GM18508 (cell line): ENCODE results near the gene ME2.
"Not testable (repeated sequence)": the region's sequence is repeated elsewhere in the genome, so short reads cannot be mapped to it uniquely, and the experiment has no call there.

ENCODE experiments used
- ATAC-seq: cut with Tn5 transposase; IDR thresholded peaks from one replicate; pipeline ENCODE4 v1.9.1; 2021; ENCODE audit warnings: moderate number of reproducible peaks; ENCODE audit not compliant: insufficient read depth, unreplicated experiment

The ME2 gene

DNA sequence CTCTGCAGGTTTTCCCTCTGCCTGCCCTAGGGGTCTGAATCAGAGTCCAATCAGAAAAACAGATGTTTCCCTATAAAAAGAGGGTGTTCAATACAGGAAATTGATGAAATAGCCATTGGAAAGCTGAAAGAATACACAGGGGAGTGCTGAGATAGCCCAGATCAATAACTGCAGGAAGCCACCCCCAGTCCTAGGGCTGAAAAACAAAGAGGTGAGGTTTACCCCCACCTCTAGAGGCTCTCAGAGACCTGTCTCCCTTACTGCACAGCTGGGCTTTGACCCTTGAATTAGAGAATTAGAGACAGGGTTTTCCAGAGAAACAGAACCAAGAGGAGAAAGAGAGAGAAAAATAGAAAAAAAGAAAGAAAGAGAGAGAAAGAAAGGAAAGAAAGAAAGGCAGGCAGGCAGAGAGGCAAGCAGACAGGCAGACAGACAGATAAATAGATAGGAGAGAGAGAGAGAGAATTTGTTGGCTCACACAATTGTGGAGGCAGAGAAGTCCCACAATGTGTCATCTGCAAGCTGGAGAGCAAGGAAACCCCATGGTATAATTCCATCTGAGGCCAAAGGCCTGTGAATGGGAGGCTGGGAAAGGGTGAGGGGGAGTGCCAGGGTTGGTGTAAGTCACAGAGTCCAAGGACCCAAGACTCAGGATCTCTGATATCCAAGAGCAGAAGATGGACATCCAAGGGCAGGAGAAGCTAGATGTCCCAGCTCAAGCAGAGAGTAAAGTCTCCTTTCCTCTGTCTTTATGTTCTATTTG, 18.9 kb upstream of the ME2 start:
- ATAC-seq: no peak

DNA sequence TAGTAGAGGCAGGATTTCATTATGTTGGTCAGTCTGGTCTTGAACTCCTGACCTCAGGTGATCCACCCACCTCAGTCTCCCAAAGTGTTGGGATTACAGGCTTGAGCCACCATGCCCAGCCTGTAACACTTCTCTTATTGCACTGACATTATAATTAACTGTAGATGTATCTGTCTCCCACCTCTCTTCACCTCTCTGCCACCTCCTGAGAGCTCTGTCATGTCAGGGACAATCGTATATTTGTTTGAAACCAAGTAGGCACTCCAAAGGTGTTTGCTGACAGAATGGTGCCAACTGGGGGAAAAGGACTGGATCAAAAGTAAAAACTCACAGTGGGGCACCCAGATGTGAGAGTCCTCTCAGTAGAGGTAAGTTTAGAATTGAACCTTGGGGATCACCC, 17.3 kb upstream of the ME2 start:
- ATAC-seq: no peak

DNA sequence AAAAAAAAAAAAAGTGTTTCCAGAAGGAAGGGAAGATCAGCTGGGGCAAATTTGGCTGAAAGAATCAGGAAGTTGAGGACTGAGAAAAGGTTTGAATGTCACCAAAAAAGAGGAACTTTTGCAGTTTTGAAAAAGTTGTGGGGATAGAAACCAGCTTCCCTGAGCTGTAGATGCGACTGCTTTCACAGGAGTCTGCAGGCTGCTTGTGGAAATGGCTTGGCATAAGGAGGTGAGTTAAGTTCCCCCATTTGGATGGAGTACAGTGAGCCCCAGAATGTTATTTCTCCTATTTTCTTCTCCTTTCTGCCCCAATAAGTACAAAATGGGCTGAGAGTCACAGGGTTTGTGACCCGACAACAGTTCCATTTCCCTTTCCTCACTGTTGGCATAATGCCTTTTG, 16.5 kb upstream of the ME2 start:
- no peak for ATAC-seq

DNA sequence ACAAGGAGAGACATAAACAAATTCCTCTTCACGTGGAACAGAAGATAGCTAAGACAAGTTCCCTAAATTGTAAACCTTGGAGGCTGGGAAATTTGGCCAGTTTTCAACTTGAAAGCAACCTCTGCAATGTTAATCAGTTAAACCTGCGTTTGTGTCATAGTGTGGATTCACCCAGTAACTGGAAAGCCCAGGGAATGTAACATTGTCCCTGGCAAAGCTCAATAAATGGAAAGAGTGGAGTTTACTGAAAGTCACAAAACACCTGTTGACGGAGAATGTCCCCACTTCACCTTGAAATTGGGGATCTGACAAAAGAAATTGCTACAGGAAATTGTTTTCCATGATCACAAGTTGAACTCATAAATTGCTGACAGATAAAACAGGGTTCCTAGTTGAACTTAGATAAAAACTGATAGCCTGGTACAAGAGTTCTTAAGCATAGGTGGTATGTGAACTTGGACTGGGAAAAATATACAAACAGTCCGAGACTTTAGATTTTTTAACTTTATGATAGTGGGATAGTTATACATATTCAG, 15.0 kb upstream of the ME2 start:
- ATAC-seq: no peak

DNA sequence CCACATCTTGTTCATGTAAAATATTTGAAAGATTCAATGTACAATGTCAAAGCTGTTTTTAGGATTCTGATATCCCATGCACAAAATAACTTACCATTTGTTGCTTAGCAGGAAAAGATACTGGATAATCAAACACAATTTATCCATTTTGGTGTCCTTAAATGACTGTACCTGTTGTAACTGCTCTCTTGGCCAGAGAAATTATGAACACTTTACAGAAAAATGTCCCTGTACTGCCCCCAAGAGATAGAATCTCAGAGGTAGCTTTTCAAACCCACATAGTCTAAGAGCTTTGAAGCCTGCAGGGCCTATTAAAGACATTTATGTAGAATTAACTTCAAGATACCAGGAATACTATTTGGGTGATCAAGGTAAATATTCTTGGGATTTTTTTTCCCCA, 12.2 kb upstream of the ME2 start:
- no peak for ATAC-seq

DNA sequence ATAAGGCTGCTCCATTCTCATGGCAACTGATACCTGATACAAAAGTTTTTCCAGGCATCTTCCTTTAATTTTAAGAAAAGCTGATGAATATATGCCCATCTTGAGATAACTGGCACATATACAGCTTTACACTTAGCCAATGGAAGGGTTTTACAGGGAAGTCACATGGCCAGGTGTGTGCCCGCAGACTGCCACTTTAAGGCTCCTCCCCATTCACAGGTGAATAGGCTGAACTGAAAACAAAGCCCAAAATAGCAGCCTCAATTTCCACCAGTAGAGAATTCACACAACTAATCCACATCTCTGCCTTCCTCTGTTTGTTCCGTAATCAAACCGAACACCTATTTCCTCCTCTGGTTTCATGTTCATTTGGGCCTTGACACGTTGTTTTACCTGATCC, 9.8 kb upstream of the ME2 start:
- no peak for ATAC-seq

DNA sequence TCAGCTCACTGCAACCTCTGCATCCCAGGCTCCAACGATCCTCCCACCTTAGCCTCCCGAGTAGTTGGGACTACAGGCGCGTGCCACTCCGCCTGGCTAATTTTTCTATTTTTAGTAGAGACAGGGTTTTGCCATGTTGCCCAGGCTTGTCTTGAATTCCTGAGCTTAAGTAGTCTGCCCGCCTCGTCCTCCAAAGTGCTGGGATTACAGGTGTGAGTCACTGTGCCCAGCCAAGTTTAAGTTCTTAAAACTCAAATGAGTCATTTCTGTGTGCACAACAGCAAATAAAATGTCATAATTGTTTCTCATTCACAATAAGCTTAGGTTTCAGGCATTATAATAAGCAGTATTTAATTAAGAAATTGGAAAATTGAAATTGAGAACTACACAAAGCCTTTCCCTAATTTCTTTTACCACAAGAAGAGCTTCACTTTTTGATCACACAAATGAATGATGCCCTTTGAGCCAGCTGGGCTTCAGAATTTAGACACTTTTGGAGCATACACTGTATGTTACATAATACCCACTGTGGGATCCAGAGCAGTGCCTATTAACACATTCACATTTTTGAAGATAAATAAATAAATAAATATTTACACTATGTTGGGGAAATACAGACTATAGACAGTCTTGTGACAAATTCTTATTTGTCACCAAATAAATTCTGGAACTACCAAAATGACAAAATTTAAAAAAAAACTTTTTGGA, 8.6 kb upstream of the ME2 start:
- no peak for ATAC-seq

DNA sequence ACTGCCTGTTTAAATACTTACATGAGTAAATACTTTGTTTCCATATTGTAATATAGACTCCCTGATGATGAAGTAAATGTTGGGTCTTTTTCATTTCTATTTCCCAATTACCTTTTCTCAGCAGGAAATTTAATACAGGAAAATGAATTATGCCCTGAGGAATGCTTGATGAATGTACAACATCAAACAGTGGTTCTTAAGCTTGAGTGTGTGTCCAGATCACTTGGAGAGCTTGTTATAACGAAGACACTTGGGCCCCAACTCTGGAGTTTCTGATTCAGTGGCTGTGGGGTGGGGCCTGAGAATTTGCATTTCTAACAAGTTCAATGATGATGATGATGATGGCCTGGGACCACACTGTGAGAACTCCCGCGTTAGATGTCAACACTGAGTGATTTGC, 7.1 kb upstream of the ME2 start:
- ATAC-seq: no peak

DNA sequence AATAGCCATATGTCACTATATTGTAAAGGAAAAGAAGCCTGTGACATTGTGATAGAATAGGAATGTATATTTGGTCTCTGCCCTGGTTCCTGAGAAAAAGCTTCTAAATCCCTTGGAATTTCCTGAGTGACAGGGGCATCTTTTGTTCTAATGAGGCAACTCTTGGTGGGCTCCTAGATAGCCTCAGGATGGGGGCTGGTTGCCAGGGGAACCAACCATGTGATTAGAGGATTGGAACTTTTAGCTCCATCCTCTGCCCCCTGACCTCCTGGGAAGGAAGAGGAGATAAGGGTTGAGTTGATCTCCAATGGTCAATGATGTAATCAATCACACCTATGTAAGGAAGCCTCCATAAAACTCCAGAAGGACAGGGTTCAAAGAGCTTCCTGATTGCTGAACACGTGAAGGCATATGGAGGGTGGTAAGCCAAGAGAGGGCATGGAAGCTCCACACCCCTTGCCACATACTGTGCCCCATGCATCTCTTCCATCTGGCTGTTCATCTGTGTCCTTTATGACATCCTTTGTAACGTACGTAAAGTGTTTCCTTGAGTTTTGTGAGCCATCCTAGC, 2.9 kb upstream of the ME2 start:
- no peak for ATAC-seq

DNA sequence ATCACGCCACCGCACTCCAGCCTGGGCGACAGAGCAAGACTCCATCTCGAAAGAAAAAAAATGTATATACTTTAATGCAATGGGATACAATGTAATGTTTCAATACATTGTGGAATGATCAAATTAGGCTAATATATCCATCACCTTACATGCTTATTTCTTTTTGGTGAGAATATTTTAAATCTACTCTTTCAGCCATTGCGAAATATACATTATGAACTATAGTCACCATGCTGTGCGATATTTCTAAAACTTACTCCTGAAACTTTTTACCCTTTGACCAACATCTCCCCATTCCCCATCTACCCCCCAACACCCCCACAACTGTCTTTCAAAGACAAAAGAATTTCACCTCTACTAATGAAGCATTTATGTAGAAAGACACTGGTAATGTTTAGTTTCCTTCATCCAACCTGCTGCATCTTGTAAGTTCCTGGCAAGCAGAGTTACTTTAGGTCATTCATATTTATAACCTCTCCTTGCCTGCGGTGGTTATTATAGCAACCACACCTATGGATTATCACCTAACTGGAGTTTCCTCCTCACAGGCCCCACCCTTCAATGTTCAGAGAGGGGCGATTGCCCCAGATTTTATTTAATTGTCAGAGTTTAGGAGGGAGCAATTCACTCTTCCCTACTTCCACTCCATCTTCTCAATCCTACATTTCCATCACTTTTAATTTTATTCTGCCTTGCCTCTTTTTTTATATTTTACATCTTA, 1.2 kb upstream of the ME2 start:
- ATAC-seq: no peak

DNA sequence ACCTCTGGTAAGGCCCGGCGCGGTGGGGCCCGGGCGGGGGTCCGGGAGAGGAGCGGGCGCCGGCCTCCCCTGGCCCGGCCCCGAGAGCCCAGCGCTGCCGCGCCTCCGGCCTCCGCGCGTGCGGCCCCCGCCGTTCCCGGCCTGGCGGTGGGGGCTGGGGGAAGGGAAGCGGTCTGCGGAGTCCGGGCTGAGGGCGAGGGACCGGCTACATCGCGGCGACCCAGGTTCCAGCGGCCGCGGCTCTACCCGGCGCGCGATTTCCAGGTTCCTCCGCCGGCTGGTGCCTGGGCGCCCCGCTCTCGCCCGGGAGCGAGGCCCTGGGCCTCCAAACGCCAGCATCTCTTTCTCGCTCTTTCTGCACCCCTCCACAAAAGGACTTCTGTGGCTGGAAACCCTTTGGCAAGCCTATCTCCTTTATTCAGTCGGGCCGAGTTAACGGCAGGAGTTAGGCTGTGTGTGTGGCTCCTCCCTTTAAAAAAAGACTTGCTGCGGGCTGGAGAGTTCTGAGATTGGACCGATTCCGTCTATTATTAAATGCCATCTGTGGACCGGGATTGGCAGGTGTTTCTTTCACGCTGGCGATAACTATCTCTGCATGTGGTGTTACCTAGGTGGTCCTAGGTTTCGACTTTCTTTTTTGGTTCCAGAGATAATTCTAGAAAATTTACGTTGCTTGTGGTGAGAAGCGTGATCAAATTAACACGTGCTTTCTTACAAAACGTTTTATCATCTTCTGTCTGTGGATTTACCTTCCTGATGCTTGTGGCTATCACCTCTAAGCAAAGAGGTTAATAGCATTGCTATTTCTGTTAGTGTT, 592 bp downstream of the ME2 start:
- peak; percentile 5 for ATAC-seq

DNA sequence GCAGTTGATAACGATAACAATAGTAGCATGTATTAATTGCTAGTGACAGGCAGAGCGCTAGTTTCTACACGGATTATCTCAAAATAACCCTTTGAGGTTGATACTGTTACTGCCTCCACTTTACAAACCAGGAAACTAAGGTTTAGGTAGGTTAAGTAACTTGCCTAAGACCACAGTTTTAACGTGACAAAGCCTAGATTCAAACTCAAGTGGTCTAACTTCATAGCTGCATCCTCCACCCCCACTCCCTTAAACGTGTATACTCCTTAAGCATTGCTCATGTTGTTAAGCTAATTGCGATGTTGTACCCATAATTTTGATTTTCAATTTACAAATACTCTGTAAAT, 1.2 kb downstream of the ME2 start:
- no peak for ATAC-seq

DNA sequence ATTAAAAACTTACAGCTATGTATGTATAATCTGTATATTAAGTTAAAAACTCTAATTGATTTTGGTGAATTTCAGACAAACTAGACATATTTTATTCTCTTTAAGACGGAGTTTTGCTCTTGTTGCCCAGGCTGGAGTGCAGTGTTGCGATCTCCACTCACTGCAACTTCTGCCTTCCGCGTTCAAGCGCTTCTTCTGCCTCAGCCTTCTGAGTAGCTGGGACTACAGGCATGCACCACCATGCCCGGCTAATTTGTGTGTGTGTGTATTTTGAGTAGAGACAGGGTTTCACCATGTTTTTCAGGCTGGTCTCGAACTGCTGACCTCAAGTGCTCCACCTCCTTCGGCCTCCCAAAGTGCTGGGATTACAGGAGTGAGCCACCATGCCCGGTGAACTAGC, 2.0 kb downstream of the ME2 start:
- ATAC-seq: not testable (repeated sequence)

DNA sequence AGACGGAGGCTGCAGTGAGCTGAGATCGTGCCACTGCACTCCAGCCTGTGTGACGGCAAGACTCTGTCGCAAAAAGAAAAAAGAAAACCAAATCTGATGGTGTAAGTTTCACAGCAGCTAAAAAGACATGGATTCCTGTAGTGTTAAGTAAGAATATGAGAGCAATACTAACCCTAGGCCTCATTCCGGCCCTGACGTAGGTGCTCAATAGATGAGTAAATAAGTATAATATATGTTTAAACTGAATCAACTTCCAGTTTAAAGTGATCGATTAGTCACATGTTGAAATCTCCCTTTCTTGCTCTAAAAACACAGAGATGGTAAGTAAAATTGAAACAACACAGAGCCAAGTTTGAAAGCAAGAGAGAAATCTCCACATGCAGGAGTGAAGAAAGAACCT, 8.0 kb downstream of the ME2 start:
- no peak for ATAC-seq

DNA sequence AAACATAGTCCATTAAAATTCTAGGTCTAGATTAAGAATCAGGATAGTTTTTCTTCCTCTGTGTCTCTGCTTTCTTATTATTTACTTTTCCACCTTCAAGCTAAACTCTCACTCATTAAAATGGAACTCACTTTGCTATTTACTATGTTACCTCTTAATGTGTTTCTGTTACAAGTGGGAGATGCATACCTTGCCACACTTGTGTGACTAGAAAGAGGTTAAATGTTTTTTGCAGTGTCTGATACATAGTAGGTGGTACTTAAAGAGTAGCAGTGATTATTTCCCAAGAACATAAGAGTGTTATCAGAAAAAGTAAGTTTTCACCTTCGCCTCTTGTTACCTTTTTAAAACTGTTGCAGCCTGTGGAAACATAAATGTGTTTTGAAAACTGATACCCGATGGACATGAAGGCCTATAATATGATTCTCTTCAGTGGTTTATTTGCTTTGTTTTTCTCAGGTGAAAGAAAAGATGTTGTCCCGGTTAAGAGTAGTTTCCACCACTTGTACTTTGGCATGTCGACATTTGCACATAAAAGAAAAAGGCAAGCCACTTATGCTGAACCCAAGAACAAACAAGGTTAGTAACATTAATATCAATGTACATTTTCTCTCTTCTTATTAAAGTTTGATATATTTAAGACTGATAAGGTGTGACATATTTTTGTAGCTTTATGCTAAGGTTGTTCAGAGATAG, 16.6 kb downstream of the ME2 start:
- no peak for ATAC-seq

DNA sequence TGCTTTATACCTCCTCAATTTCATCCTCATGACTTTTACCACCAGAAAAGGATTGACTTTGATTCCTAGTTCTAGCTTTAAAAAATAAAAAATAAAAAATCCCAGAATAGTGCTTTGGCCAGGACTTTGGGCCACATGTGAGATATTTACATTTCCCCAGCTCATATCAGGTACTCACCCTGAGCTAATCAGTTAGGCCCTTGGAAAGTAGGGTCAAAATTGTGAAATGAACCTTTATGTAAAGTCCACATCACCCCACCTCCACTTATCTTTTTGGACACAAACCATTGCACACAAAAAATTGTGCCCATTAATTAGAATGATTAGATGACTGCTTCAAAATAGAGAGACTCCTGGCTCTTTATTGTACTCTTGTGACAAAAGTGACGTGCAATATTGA, 17.2 kb downstream of the ME2 start:
- ATAC-seq: no peak

DNA sequence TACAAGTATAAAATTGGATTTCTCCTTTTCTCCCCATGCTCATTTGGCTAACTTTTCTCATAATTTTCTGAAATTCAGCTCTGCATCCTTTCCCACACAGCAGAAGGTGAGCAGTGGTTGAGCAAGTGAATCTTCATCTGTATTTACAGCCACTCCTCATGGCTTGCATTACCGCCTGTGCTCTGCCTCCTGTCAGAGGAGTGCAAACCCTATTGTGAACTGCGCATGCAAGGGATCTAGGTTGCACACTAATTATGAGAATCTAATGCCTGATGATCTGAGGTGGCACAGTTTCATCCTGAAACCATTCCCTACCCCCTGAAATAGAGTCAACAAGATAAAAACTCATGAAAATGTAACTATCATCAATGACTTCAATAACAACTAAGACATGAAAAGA, 20.0 kb downstream of the ME2 start:
- ATAC-seq: no peak

DNA sequence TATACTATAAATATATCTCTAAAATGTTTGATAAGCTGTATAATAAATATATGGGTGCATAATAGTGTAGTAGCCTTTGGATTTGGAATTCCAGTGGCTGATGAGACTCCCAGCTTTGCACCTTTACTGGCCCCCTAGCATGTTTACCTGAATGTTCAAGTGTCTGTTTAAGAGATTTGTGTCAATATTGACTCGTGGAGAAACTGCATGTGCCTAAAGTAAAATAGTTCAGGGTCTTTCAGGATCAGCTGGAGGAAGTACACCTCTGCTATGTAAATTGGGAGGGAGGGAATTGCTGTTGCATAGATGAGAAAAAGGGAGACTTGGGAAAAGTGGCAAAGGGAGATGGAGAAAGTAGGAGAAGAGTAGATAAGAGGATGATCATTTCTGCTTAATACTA, 23.9 kb downstream of the ME2 start:
- no peak for ATAC-seq

DNA sequence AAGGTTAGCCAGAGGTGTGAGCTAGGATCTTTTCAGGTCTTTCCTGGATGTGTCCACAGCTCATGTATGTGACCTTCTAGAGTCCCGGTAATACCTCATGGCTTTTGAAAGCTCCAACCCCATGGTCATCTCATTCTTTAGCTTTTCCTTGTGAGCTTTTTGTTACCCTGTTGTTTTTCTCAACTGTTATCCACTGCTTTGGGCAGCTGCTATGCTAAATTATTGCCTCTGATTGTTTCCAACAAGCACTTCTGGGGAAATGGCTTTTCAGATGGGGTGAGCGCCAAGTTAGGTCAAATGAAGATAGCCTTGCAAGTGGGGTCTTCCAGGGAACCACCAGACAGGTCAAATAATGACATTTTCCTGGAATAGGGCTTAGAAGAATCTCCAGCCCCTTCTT, 27.9 kb downstream of the ME2 start:
- ATAC-seq: no peak

DNA sequence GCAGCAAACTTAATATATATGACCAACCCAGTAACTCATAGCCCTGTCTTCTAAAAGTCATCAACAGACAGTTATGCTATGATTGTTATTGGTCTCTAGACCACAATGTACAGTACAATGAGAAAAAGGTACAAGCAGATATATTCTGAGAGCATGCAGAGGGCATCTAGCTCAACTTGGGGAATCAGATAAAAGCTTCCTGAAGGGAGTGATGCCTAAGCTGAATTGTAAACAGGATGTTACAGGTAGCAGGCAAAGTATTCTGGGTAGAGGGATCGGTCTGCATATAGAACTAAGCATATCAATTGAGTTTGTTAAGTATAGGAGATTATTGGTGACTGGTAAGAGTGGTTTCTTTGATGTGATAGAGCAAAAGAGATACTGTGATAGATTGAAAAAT, 30.3 kb downstream of the ME2 start:
- ATAC-seq: no peak
